ENCODE measurements around the gene FASTK.

The FASTK gene

DNA sequence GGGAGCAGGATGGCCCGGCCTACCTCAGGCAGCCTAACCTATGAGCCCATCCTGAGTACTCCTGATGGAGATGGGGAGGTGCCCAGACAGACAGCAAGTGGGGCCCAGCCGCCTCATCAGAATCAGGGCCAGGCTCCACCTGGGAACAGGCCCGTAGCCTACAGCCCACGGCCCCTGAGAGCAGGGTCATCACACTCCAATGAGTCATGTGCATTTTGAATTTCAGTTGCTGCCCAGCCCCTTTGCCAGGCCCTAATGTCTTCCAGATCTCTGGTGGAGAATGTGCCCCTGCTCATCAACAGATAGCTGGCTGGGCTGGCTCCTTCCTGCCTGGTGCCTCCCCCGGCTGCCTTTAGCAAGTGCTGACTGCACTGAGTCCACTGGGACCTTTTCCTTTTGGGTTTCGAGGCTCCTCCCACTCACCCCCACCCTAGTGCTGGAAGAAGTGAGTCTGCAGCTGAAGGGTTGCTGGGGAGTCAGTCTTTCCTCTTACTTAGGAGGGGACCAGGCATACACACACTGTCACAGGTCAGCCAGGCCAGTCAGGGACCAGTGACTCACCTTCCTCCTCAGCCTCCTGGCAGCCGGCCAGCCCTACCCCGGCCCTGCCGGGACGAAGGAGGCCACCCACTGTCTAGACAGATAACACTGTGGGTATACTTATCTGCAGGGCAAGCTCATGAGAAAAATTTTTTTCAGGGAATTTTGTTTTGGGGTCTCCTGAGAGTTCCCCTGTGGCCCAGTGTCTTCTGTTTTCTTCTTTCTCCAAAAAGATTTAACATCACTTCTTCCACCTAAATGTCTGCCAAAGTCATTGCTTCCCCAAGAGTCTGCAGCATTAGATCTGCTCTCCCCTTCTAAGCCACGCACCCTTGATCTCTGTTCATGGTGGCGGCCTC lies 41.4 kb downstream of the FASTK start:
- TF ChIP-seq CTCF (IDR thresholded peaks at IDR 0.05; ENCODE audit: control insufficient read depth, extremely low read depth, insufficient read depth) = no peak
- DNase-seq (ENCODE audit: low read depth) = no peak
- no peak overlapping the region for H3K4me3 ChIP-seq (ENCODE audit: low read depth, low read length)

DNA sequence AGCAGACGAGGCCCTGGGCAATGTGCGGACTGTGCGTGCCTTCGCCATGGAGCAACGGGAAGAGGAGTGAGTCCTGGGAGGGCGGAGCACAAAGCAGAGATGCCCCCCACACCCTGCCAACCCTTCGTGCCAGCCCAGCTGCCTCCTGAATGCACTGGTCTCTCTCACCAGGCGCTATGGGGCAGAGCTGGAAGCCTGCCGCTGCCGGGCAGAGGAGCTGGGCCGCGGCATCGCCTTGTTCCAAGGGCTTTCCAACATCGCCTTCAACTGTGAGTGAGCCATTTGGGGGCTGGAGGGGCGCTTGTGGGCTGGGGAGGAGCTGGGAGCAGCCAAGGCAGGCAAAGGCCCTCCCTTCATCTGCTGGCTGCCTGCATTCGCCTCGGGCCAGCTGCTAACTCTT lies 44.7 kb downstream of the FASTK start:
- DNase-seq (ENCODE audit: low read depth) = no peak

GRCh38 chr7:151035026-151035717 lies 45.4 kb downstream of the FASTK start:
- no peak for DNase-seq (ENCODE audit: low read depth)
- no peak for TF ChIP-seq CTCF (IDR thresholded peaks at IDR 0.05; ENCODE audit: control insufficient read depth, extremely low read depth, insufficient read depth)
- no peak overlapping the region for H3K4me3 ChIP-seq (ENCODE audit: low read depth, low read length)

More for the DNA sequence above, 44.7 kb downstream of the FASTK start:
- TF ChIP-seq CTCF (IDR thresholded peaks at IDR 0.05; ENCODE audit: control insufficient read depth, extremely low read depth, insufficient read depth) = no peak
- H3K4me3 ChIP-seq (ENCODE audit: low read depth, low read length) = no peak overlapping the region

DNA sequence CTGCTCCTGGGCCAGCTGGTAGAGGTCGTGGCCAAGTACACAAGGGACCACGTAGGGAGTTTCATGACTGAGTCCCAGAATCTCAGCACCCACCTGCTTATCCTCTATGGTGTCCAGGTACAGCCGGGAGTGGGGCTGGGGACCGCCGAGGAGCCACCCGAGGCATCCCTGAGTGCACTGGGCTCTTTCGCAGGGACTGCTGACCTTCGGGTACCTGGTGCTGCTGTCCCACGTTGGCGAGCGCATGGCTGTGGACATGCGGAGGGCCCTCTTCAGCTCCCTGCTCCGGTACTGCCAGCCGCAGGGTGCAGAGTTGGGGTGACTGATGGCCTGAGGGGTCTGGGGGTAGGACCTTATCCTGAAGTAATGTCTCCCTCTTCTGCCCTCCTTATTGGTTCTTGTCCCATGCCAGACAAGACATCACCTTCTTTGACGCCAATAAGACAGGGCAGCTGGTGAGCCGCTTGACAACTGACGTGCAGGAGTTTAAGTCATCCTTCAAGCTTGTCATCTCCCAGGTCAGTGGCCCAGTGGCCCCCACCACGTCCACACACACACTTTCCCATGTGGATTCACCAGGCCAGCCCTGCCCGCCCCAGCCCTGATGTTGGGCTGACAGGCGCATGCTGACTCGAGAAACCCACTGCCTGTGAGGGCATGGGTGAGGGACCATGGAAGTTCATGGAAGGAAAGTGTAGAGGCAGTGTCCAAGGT lies 46.1 kb downstream of the FASTK start:
- no peak overlapping the region for H3K4me3 ChIP-seq (ENCODE audit: low read depth, low read length)
- no peak for TF ChIP-seq CTCF (IDR thresholded peaks at IDR 0.05; ENCODE audit: control insufficient read depth, extremely low read depth, insufficient read depth)
- no peak for DNase-seq (ENCODE audit: low read depth)

DNA sequence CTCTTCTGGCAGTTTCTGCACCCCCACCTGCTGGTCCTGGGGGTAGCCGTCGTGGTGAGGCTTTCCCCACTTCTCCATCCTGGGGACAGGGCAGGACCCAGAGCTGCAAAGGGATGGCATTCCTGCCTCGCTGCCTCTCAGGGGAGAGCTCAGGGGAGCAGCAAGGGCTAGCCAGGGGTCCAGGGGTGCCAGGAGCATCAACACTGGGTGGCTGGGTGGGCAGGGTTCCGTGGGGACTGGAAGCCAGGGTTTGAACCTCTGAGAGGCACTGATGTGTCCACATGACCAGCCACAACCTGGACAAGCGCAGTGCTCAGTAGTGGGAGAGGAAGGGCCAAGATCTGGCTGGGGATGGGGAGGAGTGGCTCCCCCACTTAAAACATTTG lies 46.8 kb downstream of the FASTK start:
- no peak for TF ChIP-seq CTCF (IDR thresholded peaks at IDR 0.05; ENCODE audit: control insufficient read depth, extremely low read depth, insufficient read depth)
- H3K4me3 ChIP-seq (ENCODE audit: low read depth, low read length) = no peak overlapping the region
- no peak for DNase-seq (ENCODE audit: low read depth)

DNA sequence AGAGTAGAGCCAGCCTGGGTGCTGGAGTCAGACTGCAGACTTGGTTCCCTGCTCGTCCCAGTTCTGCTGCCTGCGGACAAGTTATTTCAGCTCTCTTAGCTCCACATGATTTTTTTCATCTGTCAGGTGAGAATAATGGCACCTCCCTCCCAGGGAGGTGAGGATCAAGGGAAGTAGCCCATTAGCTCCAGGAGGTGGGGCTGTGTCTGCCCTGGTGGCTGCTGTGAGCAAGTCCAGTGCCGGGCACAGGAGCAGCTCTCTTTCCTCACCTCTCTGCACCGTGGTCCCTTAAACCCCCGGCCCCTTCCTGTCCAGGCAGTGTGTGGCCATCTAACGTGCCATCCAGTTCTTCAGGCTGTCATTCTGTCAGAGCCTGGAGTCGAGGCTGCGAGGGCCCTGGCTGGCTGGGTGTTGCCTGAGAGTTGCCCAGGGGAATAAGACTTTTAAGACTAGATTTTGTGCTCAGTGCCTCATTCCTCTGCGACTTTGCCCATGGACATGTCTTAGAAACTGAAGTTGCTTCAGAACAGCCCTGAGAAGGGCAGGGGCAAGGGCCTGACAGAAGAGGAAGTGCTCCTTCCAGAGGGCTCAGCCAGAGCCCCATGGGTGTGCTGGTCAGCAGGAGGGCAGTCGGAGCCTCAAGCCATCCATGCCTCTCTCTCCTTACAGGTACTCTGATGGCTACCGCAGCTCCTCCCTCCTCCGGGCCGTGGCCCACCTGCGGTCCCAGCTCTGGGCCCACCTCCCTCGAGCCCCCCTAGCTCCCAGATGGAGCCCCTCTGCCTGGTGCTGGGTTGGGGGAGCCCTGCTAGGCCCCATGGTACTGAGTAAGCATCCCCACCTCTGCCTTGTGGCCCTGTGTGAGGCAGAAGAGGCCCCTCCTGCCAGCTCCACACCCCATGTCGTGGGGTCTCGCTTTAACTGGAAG lies 47.4 kb downstream of the FASTK start:
- TF ChIP-seq CTCF (IDR thresholded peaks at IDR 0.05; ENCODE audit: control insufficient read depth, extremely low read depth, insufficient read depth) = no peak
- DNase-seq (ENCODE audit: low read depth) = no peak
- H3K4me3 ChIP-seq (ENCODE audit: low read depth, low read length) = no peak overlapping the region
